SK-N-SH (cell line): ENCODE data around the gene CD274. TPM values are rescaled to one million over a fixed set of nuclear protein-coding genes. Genes with fewer than 3 reads are reported as not detected.
"Not testable (repeated sequence)": the region's sequence is repeated elsewhere in the genome, so short reads cannot be mapped to it uniquely, and the experiment has no call there.

ENCODE experiments used
- CTCF ChIA-PET: fragments of 300-600, 350-600 bp; formaldehyde crosslinking; extraction: SDS; loops from one replicate; lab custom pipeline; 2021; lab: Yijun Ruan, JAX
- POLR2A ChIA-PET: fragments of 350-600 bp; sonication (Branson Sonifier 250); formaldehyde crosslinking; extraction: SDS; loops from one replicate; lab custom pipeline; 2020; ENCODE audit warnings: antibody characterized with exemption, inconsistent platforms; lab: Yijun Ruan, JAX
- DNase-seq: peaks from one replicate; pipeline ENCODE4 v3.0.0; 2012
- H2AFZ ChIP-seq: fragments of 200-600 bp; sonication (generic); 2 replicates; pipeline ENCODE4 v1.8.1; 2016; ENCODE audit warnings: antibody characterized with exemption, mild to moderate bottlenecking, low read depth
- H3F3A ChIP-seq: fragments of 200-600 bp; sonication (generic); replicated peaks from 2 replicates; pipeline ENCODE3; 2016; ENCODE audit warnings: antibody characterized with exemption, mild to moderate bottlenecking; ENCODE audit not compliant: insufficient read depth
- H3K27ac ChIP-seq, 2 experiments: fragments of 200-500 bp in 1 of 2; fragments of 200-600 bp in 1 of 2; sonication (Bioruptor generic) in 1 of 2; sonication (generic), shearing (Covaris generic) in 1 of 2; 2 replicates each; pipeline versions ENCODE4 v1.5.1 to v1.6.1; 2014 to 2016; ENCODE audit warnings: low read depth in 2 of 2, inconsistent platforms in 1 of 2, low read length in 1 of 2, mild to moderate bottlenecking in 1 of 2, mixed read lengths in 1 of 2
- H3K27me3 ChIP-seq: fragments of 200-600 bp; sonication (generic), shearing (Covaris generic); 2 replicates; pipeline ENCODE4 v1.6.1; 2016; ENCODE audit warnings: mixed run types; ENCODE audit not compliant: insufficient read depth
- H3K36me3 ChIP-seq, 2 experiments: fragments of 200-500 bp in 1 of 2; fragments of 200-600 bp in 1 of 2; sonication (Bioruptor generic) in 1 of 2; sonication (generic) in 1 of 2; replicated peaks in 1 of 2; 2 replicates each; pipeline versions ENCODE3 to v1.5.1; 2014 to 2016; ENCODE audit warnings: low read length in 1 of 2, mild to moderate bottlenecking in 1 of 2; ENCODE audit not compliant: insufficient read depth in 2 of 2, control insufficient read depth in 1 of 2
- H3K4me1 ChIP-seq, 2 experiments: fragments of 200-500 bp in 1 of 2; fragments of 200-600 bp in 1 of 2; sonication (Bioruptor generic) in 1 of 2; sonication (generic), shearing (Covaris generic) in 1 of 2; 2 replicates each; pipeline versions ENCODE4 v1.5.1 to v1.6.1; 2014 to 2016; ENCODE audit warnings: low read depth in 1 of 2, low read length in 1 of 2, mixed run types in 1 of 2; ENCODE audit not compliant: insufficient read depth in 2 of 2, control insufficient read depth in 1 of 2
- H3K4me2 ChIP-seq: fragments of 200-600 bp; sonication (generic), shearing (Covaris generic); 2 replicates; pipeline ENCODE4 v1.6.1; 2017; ENCODE audit warnings: mixed run types
- H3K4me3 ChIP-seq, 2 experiments: fragments of 200-500 bp in 1 of 2; fragments of 200-600 bp in 1 of 2; sonication (Bioruptor generic) in 1 of 2; sonication (generic), shearing (Covaris generic) in 1 of 2; 2 replicates each; pipeline versions ENCODE4 v1.5.1 to v1.8.1; 2014 to 2016; ENCODE audit warnings: low read depth in 2 of 2, inconsistent platforms in 1 of 2, low read length in 1 of 2, mild to moderate bottlenecking in 1 of 2, mixed read lengths in 1 of 2, moderate library complexity in 1 of 2
- H3K79me2 ChIP-seq: fragments of 200-600 bp; sonication (generic); 2 replicates; pipeline ENCODE4 v1.8.1; 2017; ENCODE audit warnings: mild to moderate bottlenecking; ENCODE audit not compliant: insufficient read depth
- H3K9ac ChIP-seq: fragments of 200-600 bp; sonication (generic); 2 replicates; pipeline ENCODE4 v1.6.1; 2017; ENCODE audit warnings: mixed run types
- H3K9me2 ChIP-seq: fragments of 200-600 bp; sonication (generic); 2 replicates; pipeline ENCODE4 v1.6.1; 2017; ENCODE audit warnings: mixed run types
- H3K9me3 ChIP-seq: fragments of 200-600 bp; sonication (generic); 2 replicates; pipeline ENCODE4 v1.6.1; 2017; ENCODE audit warnings: mixed run types, mild to moderate bottlenecking, moderate library complexity
- H4K20me1 ChIP-seq: fragments of 200-600 bp; sonication (generic); 2 replicates; pipeline ENCODE4 v1.6.1; 2017; ENCODE audit warnings: mild to moderate bottlenecking, mixed run types; ENCODE audit not compliant: insufficient read depth
- CHD2 ChIP-seq: fragments of 150-350 bp; IDR thresholded peaks from 2 replicates; pipeline ENCODE4 v1.6.1; 2018; ENCODE audit warnings: low read length; ENCODE audit not compliant: partially characterized antibody
- FOXJ3 ChIP-seq: sonication (generic); formaldehyde crosslinking; IDR thresholded peaks from 2 replicates; pipeline ENCODE4 v1.5.1; 2020; ENCODE audit warnings: mild to moderate bottlenecking, missing genetic modification reagents
- GABPA ChIP-seq: IDR thresholded peaks from 2 replicates; pipeline ENCODE4 v1.4.0; 2012; ENCODE audit warnings: low read depth, mild to moderate bottlenecking
- JUND ChIP-seq: IDR thresholded peaks from 2 replicates; pipeline ENCODE4 v1.4.0; 2012
- MXI1 ChIP-seq: IDR thresholded peaks from 2 replicates; pipeline ENCODE4 v1.6.1; 2012; ENCODE audit warnings: mild to moderate bottlenecking, low read depth, low read length, improper control_type of control experiment
- NFIC ChIP-seq: IDR thresholded peaks from 2 replicates; pipeline ENCODE4 v1.4.0; 2012; ENCODE audit warnings: borderline replicate concordance
- POLR2AphosphoS5 ChIP-seq: IDR thresholded peaks from 2 replicates; pipeline ENCODE4 v1.6.1; 2012; ENCODE audit warnings: low read depth, low read length
- RFX5 ChIP-seq: IDR thresholded peaks from 2 replicates; pipeline ENCODE4 v1.6.1; 2012; ENCODE audit warnings: mild to moderate bottlenecking, improper control_type of control experiment, low read length
- RXRA ChIP-seq: IDR thresholded peaks from 2 replicates; pipeline ENCODE4 v1.4.0; 2012; ENCODE audit warnings: low read depth, mild to moderate bottlenecking, borderline replicate concordance
- TCF12 ChIP-seq: IDR thresholded peaks from 2 replicates; pipeline ENCODE4 v1.4.0; 2012
- TEAD4 ChIP-seq: IDR thresholded peaks from 2 replicates; pipeline ENCODE4 v1.4.0; 2012; ENCODE audit warnings: mild to moderate bottlenecking, borderline replicate concordance; ENCODE audit not compliant: insufficient read depth
- WGBS: methylation state at CpG from one replicate; pipeline ENCODE4 v1.1.6; 2017; ENCODE audit warnings: low lambda C conversion rate; 5-methylcytosine and 5-hydroxymethylcytosine counted together
- polyA plus RNA-seq, 3 experiments: library from polyadenylated mRNA; depleted of rRNA; stranded (reverse); fragments of >200 nt; gene quantifications; 2 replicates each; pipeline ENCODE4 v1.2.3, GENCODE V29; 2012
- TF ChIP-seq, protein P1 (sequence below): IDR thresholded peaks from 2 replicates; pipeline ENCODE4 v1.4.0; 2012; ENCODE audit warnings: low read depth, borderline replicate concordance
- TF ChIP-seq, protein P2 (sequence below): IDR thresholded peaks from 2 replicates; pipeline ENCODE4; 2012

The CD274 gene
- polyA plus RNA-seq, 1 of the 3 experiments (the other 2 are of a cell fraction), result 25.8 TPM

DNA sequence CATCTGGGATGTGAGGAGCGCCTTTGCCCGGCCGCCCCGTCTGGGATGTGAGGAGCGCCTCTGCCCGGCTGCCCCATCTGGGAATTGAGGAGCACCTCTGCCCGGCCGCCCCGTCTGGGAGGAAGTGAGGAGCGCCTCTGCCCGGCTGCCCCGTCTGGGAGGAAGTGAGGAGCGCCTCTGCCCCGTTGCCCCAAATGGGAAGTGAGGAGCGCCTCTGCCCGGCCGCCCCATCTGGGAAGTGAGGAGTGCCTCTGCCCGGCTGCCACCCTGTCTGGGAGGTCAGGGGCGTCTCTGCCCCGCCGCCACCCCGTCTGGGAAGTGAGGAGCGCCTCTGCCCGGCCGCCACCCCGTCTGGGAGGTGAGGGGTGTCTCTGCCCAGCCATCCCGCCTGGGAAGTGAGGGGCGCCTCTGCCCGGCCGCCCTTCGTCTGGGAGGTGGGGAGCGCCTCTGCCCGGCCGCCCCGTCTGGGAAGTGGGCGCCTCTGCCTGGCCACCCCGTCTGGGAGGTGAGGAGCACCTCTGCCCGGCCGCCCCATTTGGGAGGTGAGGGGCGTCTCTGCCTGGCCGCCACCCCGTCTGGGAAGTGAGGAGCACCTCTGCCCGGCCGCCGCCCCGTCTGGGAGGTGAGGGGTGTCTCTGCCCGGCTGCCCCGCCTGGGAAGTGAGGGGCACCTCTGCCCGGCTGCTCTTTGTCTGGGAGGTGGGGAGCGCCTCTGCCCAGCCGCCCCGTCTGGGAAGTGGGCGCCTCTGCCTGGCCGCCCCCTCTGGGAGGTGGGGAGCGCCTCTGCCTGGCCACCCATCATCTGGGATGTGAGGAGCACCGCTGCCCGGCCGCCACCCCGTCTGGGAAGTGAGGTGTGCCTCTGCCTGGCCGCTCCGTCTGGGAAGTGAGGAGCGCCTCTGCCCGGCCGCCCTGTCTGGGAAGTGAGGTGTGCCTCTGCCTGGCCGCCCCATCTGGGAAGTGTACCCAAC is 16.2 kb upstream of the CD274 start:
- H3K27ac ChIP-seq, H3K27me3 ChIP-seq, H3K4me3 ChIP-seq, POLR2A ChIA-PET, H4K20me1 ChIP-seq, H2AFZ ChIP-seq, CTCF ChIA-PET, H3K4me2 ChIP-seq, H3K9me2 ChIP-seq, H3K79me2 ChIP-seq, DNase-seq, H3K9me3 ChIP-seq, H3K9ac ChIP-seq: not testable (repeated sequence)
- Histone ChIP-seq H3F3A (peaks cover 13% of the 10 kb centered on the region), H3K36me3 (peaks cover 19 to 21% of the 10 kb centered on the region in 2 experiments), H3K4me1 (peaks cover 6 to 15% of the 10 kb centered on the region in 2 experiments)
- 97% methylated on average over 19 of the region's 65 CpGs for WGBS

DNA sequence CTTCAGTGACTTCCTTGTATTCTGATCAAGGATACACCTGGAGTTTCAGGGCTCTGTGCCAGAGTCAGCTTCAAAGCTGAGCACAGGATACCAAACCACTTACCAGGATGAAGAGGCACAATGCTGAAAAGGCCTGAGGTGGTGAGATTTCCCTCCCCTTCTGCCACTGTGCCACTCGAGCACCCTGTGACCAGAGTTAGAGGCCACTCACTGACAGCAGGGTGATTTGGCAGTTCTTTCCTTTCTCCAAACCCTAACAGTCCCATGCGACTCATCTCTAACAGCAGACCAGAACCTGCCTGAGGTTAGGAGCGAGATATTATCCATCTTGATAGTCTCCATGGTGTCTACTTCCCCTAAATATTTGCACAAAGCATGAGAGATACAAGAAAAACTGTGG is 14.4 kb upstream of the CD274 start:
- no peak overlapping the region for H3K4me3 ChIP-seq
- H4K20me1 ChIP-seq, result no peaks in the 10 kb centered on the region
- TF ChIP-seq POLR2AphosphoS5 (no peak), FOXJ3 (CRISPR knock-in tag) (no peak), TCF12 (no peak), TEAD4 (no peak), NFIC (no peak), GABPA (no peak), JUND (no peak), CHD2 (no peak), RFX5 (no peak), RXRA (no peak), MXI1 (no peak)
- TF ChIP-seq, protein P1, sequence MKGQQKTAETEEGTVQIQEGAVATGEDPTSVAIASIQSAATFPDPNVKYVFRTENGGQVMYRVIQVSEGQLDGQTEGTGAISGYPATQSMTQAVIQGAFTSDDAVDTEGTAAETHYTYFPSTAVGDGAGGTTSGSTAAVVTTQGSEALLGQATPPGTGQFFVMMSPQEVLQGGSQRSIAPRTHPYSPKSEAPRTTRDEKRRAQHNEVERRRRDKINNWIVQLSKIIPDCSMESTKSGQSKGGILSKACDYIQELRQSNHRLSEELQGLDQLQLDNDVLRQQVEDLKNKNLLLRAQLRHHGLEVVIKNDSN, result no peak
- TF ChIP-seq, protein P2, sequence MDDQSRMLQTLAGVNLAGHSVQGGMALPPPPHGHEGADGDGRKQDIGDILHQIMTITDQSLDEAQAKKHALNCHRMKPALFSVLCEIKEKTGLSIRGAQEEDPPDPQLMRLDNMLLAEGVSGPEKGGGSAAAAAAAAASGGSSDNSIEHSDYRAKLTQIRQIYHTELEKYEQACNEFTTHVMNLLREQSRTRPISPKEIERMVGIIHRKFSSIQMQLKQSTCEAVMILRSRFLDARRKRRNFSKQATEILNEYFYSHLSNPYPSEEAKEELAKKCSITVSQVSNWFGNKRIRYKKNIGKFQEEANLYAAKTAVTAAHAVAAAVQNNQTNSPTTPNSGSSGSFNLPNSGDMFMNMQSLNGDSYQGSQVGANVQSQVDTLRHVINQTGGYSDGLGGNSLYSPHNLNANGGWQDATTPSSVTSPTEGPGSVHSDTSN, result no peak
- CTCF ChIA-PET, result interaction anchor here (1.9 to 3.8 kb wide), 4 partner anchors 14 to 677 kb away, joined by 9 to 13 read pairs (median 12); partner anchors contain the start of genes CD274 and INSL6
- H3K9me2 ChIP-seq, result no peaks in the 10 kb centered on the region
- H3K9ac ChIP-seq, result no peak overlapping the region
- H3F3A ChIP-seq, result peaks cover 18% of the 10 kb centered on the region
- peaks cover 12 to 13% of the 10 kb centered on the region in 2 experiments for H3K36me3 ChIP-seq
- H3K9me3 ChIP-seq, result no peaks in the 10 kb centered on the region
- no peak overlapping the region for H2AFZ ChIP-seq
- H3K4me1 ChIP-seq, result peaks cover 6 to 15% of the 10 kb centered on the region in 2 experiments
- H3K27ac ChIP-seq, result no peak overlapping the region
- H3K79me2 ChIP-seq, result peaks cover 6% of the 10 kb centered on the region; the same call in 1 of the 2 replicates
- H3K4me2 ChIP-seq, result no peak overlapping the region
- H3K27me3 ChIP-seq, result no peaks in the 10 kb centered on the region
- DNase-seq, result no peak
- 89% methylated on average over 1 of the region's 3 CpGs for WGBS
- POLR2A ChIA-PET, result no interaction called here
